Upper lobe of left lung (tissue), 4 donors: ENCODE measurements around the gene APOBEC3F.

Experiments
- CTCF ChIP-seq, 6 experiments: fragments of 450-650 bp in 4 of 6; fragments of 200-600 bp in 2 of 6; sonication (generic) in 2 of 6; IDR thresholded peaks; one replicate each; pipeline ENCODE4 v1.5.1; 2016 to 2019; ENCODE audit warnings: antibody characterized with exemption in 6 of 6
- EP300 ChIP-seq, 4 donors: sonication (generic); formaldehyde crosslinking; IDR thresholded peaks; one replicate each; pipeline ENCODE4 v1.5.1; 2017; ENCODE audit warnings: antibody characterized with exemption in 4 of 4, control low read depth in 2 of 4
- POLR2AphosphoS5 ChIP-seq, 2 donors: sonication (generic); formaldehyde crosslinking; IDR thresholded peaks; one replicate each; pipeline ENCODE4 v1.5.1; 2017; ENCODE audit warnings: antibody characterized with exemption in 2 of 2

GRCh38 chr22:39081598-39081997 is 40.9 kb downstream of the APOBEC3F start:
- TF ChIP-seq POLR2AphosphoS5 (IDR thresholded peaks at IDR 0.05), result no peak
- no peak for TF ChIP-seq CTCF (IDR thresholded peaks at IDR 0.05)
- TF ChIP-seq EP300 (IDR thresholded peaks at IDR 0.05), result no peak
